Skeletal muscle tissue (tissue), 5 donors: ENCODE measurements around the gene MIX23. TPM values are rescaled to one million over a fixed set of nuclear protein-coding genes. Genes with fewer than 3 reads are reported as not detected.

Experiments used
- H3K27ac ChIP-seq: one replicate; pipeline ENCODE4 v1.7.0; 2013; ENCODE audit warnings: mild to moderate bottlenecking, low read depth, low read length, inconsistent platforms
- H3K27me3 ChIP-seq, 3 donors: one replicate each; pipeline ENCODE4 v1.7.0; 2013; ENCODE audit warnings: low read length in 3 of 3; ENCODE audit not compliant: control insufficient read depth in 3 of 3, insufficient read depth in 3 of 3
- H3K36me3 ChIP-seq, 3 donors: one replicate each; pipeline ENCODE4 v1.7.0; 2013; ENCODE audit warnings: low read length in 3 of 3; ENCODE audit not compliant: control insufficient read depth in 3 of 3, insufficient read depth in 3 of 3
- H3K4me1 ChIP-seq, 3 donors: one replicate each; pipeline ENCODE4 v1.7.0; 2013; ENCODE audit warnings: low read length in 3 of 3, mild to moderate bottlenecking in 3 of 3; ENCODE audit not compliant: control insufficient read depth in 3 of 3, insufficient read depth in 3 of 3
- H3K4me3 ChIP-seq, 3 donors: one replicate each; pipeline ENCODE4 v1.7.0; 2013; ENCODE audit warnings: low read length in 3 of 3
- H3K9ac ChIP-seq, 3 donors: one replicate each; pipeline ENCODE4 v1.7.0; 2013; ENCODE audit warnings: low read length in 3 of 3, mild to moderate bottlenecking in 3 of 3, moderate library complexity in 2 of 3, low read depth in 1 of 3
- H3K9me3 ChIP-seq, 3 donors: one replicate each; pipeline ENCODE4 v1.7.0; 2013; ENCODE audit warnings: low read length in 3 of 3; ENCODE audit not compliant: control insufficient read depth in 3 of 3
- small RNA-seq: library from RNA; depleted of rRNA; stranded (forward); fragments of <200 nt; gene quantifications from one replicate; pipeline ENCODE3, GENCODE V24; 2014
- total RNA-seq: library from RNA; depleted of rRNA; stranded (reverse); fragments of >200 nt; gene quantifications from one replicate; pipeline ENCODE4 v1.2.3, GENCODE V29; 2014
- donor health status: Osteomylitis.

MIX23 gene
- total RNA-seq, 1 donor from 2014 or later: 27.7 TPM

DNA sequence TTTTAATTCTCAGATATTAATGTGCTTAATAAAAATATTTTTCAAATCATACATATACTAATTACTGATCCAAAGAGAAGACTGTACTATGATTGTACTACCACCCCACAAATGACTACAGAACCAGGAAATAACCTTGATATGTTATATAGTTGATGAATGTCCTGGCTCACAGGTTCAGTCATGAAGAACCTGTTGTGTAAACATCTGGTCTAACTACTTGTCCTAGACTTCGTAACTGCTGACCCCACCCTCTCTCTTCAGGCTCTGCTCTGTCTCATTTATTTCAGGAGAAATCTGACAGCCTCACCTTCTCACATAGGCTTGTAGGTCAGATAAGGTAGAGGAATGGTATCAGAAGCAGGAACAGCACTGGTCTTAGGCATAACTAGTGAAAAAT is 72.7 kb downstream of the MIX23 start:
- no peaks in the 10 kb centered on the region for H3K36me3 ChIP-seq
- no peaks in the 10 kb centered on the region for H3K9me3 ChIP-seq
- H3K27me3 ChIP-seq: peaks cover 0 to 3% (median 0%) of the 10 kb centered on the region in 3 donors
- H3K9ac ChIP-seq: no peak overlapping the region
- H3K27ac ChIP-seq: no peak overlapping the region
- H3K4me3 ChIP-seq: no peak overlapping the region
- H3K4me1 ChIP-seq: no peaks in the 10 kb centered on the region

Small RNAs within 50 kb of the gene (small RNA-seq; reads per million reads assigned to genes)
- gene AC083798.1: not detected

Other genes with a start within 250 kb of the MIX23 start
- gene CASR, start 199.6 kb downstream of the MIX23 start, total RNA-seq: not detected
- gene CSTA, start 58.0 kb downstream of the MIX23 start, total RNA-seq: 0.52 TPM
- 13.0 TPM for gene FAM162A, start 951 bp upstream of the MIX23 start, total RNA-seq
- gene WDR5B, start 32.8 kb upstream of the MIX23 start, total RNA-seq: 4.7 TPM
- 22.4 TPM for gene KPNA1, start 131.7 kb upstream of the MIX23 start, total RNA-seq
- gene PARP9, start 181.1 kb upstream of the MIX23 start, total RNA-seq: 15.1 TPM
- gene DTX3L, start 181.1 kb upstream of the MIX23 start, total RNA-seq: 9.9 TPM
- gene PARP15, start 194.4 kb upstream of the MIX23 start, total RNA-seq: 2.6 TPM